CD14-positive monocyte (primary cell): Measurements from ENCODE around the gene ARHGEF40. TPM values are rescaled to one million over a fixed set of nuclear protein-coding genes. Genes with fewer than 3 reads are reported as not detected.

ENCODE experiments used
- DNase-seq, 3 donors: peaks; one replicate each; pipeline ENCODE4 v3.0.0-alpha.2; 2011 to 2022
- H2AFZ ChIP-seq: 2 replicates; pipeline ENCODE4 v1.6.0; 2012; ENCODE audit warnings: mild to moderate bottlenecking, low read depth, low read length, inconsistent platforms; ENCODE audit not compliant: insufficient read depth, poor library complexity, severe bottlenecking
- H3K27ac ChIP-seq, 2 donors: 1 replicate in 1 of 2; 2 replicates in 1 of 2; pipeline ENCODE4 v1.5.1; 2012 to 2013; ENCODE audit warnings: low read length in 2 of 2, control low read depth in 1 of 2, inconsistent platforms in 1 of 2, low read depth in 1 of 2, mild to moderate bottlenecking in 1 of 2
- H3K27me3 ChIP-seq, 2 donors: one replicate each; pipeline versions ENCODE4 v1.6.0 to v1.6.1; 2011 to 2013; ENCODE audit warnings: low read length in 2 of 2; ENCODE audit not compliant: control insufficient read depth in 2 of 2, insufficient read depth in 2 of 2
- H3K36me3 ChIP-seq, 2 donors: replicated peaks in 1 of 2; 1 replicate in 1 of 2; 2 replicates in 1 of 2; pipeline versions ENCODE4 v1.5.1 to v1.6.1; 2012 to 2013; ENCODE audit warnings: low read length in 2 of 2, control low read depth in 1 of 2, inconsistent platforms in 1 of 2, mild to moderate bottlenecking in 1 of 2; ENCODE audit not compliant: insufficient read depth in 2 of 2, control insufficient read depth in 1 of 2
- H3K4me1 ChIP-seq, 2 donors: 1 replicate in 1 of 2; 2 replicates in 1 of 2; pipeline versions ENCODE4 v1.5.1 to v1.6.1; 2012 to 2013; ENCODE audit warnings: low read length in 2 of 2, control low read depth in 1 of 2, inconsistent platforms in 1 of 2, mild to moderate bottlenecking in 1 of 2, moderate library complexity in 1 of 2; ENCODE audit not compliant: insufficient read depth in 2 of 2, control insufficient read depth in 1 of 2
- H3K4me2 ChIP-seq: replicated peaks from 2 replicates; pipeline ENCODE3; 2012; ENCODE audit warnings: low read length, moderate library complexity, mild to moderate bottlenecking; ENCODE audit not compliant: poor library complexity, severe bottlenecking; ENCODE audit errors: extremely low read depth
- H3K4me3 ChIP-seq, 3 experiments: fragments of 200-600 bp in 1 of 3; sonication (generic) in 1 of 3; replicated peaks in 1 of 3; 1 replicate in 2 of 3; 2 replicates in 1 of 3; pipeline ENCODE4 v1.5.1; 2011 to 2013; ENCODE audit warnings: low read length in 3 of 3, mild to moderate bottlenecking in 3 of 3, control low read depth in 2 of 3, low read depth in 2 of 3, inconsistent platforms in 1 of 3, moderate library complexity in 1 of 3
- H3K79me2 ChIP-seq: 2 replicates; pipeline ENCODE4 v1.6.0; 2012; ENCODE audit warnings: mild to moderate bottlenecking, control low read depth, inconsistent platforms, low read length, moderate library complexity; ENCODE audit not compliant: insufficient read depth
- H3K9ac ChIP-seq: 2 replicates; pipeline ENCODE4 v1.6.0; 2017; ENCODE audit warnings: low read length, mild to moderate bottlenecking; ENCODE audit not compliant: insufficient read depth, poor library complexity, severe bottlenecking
- H3K9me3 ChIP-seq, 2 donors: replicated peaks in 1 of 2; 1 replicate in 1 of 2; 2 replicates in 1 of 2; pipeline versions ENCODE4 v1.5.1 to v1.6.1; 2012 to 2013; ENCODE audit warnings: low read length in 2 of 2, control low read depth in 1 of 2; ENCODE audit not compliant: control insufficient read depth in 1 of 2, insufficient read depth in 1 of 2
- H4K20me1 ChIP-seq: 2 replicates; pipeline ENCODE4 v1.6.0; 2012; ENCODE audit warnings: mild to moderate bottlenecking, low read length, control low read depth, moderate library complexity; ENCODE audit not compliant: insufficient read depth
- H3K27ac Mint-ChIP-seq, 7 donors: one replicate each; pipeline ENCODE4 v1.8.0; 2020; ENCODE audit warnings: mild to moderate bottlenecking in 7 of 7, mixed read lengths in 7 of 7, moderate library complexity in 6 of 7, inconsistent platforms in 2 of 7
- H3K27me3 Mint-ChIP-seq, 3 donors: one replicate each; pipeline ENCODE4 v1.8.0; 2021 to 2022; ENCODE audit warnings: low read depth in 3 of 3, mild to moderate bottlenecking in 3 of 3, mixed read lengths in 3 of 3, moderate library complexity in 3 of 3, inconsistent platforms in 1 of 3
- H3K36me3 Mint-ChIP-seq, 2 donors: one replicate each; pipeline ENCODE4 v1.8.0; 2020; ENCODE audit warnings: mixed read lengths in 2 of 2, inconsistent platforms in 1 of 2, mild to moderate bottlenecking in 1 of 2
- H3K4me1 Mint-ChIP-seq: one replicate; pipeline ENCODE4 v1.8.0; 2020; ENCODE audit warnings: mild to moderate bottlenecking, mixed read lengths
- H3K4me3 Mint-ChIP-seq, 2 donors: one replicate each; pipeline ENCODE4 v1.8.0; 2020; ENCODE audit warnings: mild to moderate bottlenecking in 2 of 2, mixed read lengths in 2 of 2, moderate library complexity in 1 of 2
- H3K9me3 Mint-ChIP-seq, 7 donors: one replicate each; pipeline ENCODE4 v1.8.0; 2020 to 2022; ENCODE audit warnings: mixed read lengths in 7 of 7, mild to moderate bottlenecking in 6 of 7, moderate library complexity in 6 of 7, inconsistent platforms in 2 of 7
- WGBS: methylation state at CpG from one replicate; pipeline ENCODE4 v1.1.5; 2013; ENCODE audit warnings: missing lambda C conversion rate; ENCODE audit not compliant: insufficient coverage; 5-methylcytosine and 5-hydroxymethylcytosine counted together
- intact Hi-C, 2 donors: fragments of 100-400 bp; cut with micrococcal nuclease; formaldehyde crosslinking; loops; one replicate each; pipeline versions ENCODE4 v1.15.0 to v1.15.1; 2023
- polyA plus RNA-seq, 3 donors: library from polyadenylated mRNA; depleted of rRNA in 1 of 3; unstranded in 2 of 3; stranded (reverse) in 1 of 3; fragments of 300-500 nt in 2 of 3; fragments of >200 nt in 1 of 3; fragmentation: Illumina TruSeq in 2 of 3; gene quantifications; 1 replicate in 2 of 3; 2 replicates in 1 of 3; pipeline ENCODE4 v1.2.3, GENCODE V29; 2012 to 2021
- TF ChIP-seq, protein P1 (sequence below): fragments of 200-600 bp; IDR thresholded peaks from one replicate; pipeline ENCODE4 v1.8.0; 2022; ENCODE audit warnings: antibody characterized with exemption, mild to moderate bottlenecking

Gene ARHGEF40
- polyA plus RNA-seq, 3 donors: 12.1 to 114 (median 15.3) TPM

DNA sequence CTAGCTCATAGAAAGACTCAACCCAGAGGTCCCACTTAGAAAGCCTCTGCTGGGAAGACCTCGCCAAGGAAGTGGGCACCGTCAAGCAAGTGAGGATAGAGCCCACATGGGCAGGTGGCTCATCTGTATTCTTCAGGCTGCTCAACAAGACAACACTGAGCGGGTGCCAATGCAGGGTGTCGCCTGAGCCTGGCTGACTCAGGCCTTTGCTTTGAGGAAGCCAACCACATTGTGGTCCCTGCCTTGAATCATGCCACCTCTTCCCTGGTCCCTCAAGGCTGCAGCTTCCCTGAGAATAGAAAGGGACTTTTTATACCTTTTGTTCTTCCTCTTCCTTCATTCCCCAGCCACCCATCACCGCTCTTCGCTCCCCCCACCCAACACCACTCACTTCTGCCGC is 33.4 kb upstream of the ARHGEF40 start:
- Histone ChIP-seq H3K9me3 (no peaks in the 10 kb centered on the region), H3K27ac (no peak overlapping the region), H3K4me3 (no peak overlapping the region), H3K79me2 (no peaks in the 10 kb centered on the region), H2AFZ (no peak overlapping the region), H3K4me2 (no peak overlapping the region), H3K9ac (no peak overlapping the region), H3K27me3 (no peaks in the 10 kb centered on the region), H3K36me3 (no peaks in the 10 kb centered on the region), H3K4me1 (peaks cover 0 to 15% of the 10 kb centered on the region in 2 donors), H4K20me1 (no peaks in the 10 kb centered on the region)
- peaks cover 0 to 7% (median 5%) of the 10 kb centered on the region in 3 donors for H3K27me3 Mint-ChIP-seq
- H3K4me3 Mint-ChIP-seq: no peak overlapping the region
- peak in 1 of 3 donors; percentile 54 for DNase-seq
- peaks cover 23% of the 10 kb centered on the region for H3K4me1 Mint-ChIP-seq
- TF ChIP-seq, protein P1, sequence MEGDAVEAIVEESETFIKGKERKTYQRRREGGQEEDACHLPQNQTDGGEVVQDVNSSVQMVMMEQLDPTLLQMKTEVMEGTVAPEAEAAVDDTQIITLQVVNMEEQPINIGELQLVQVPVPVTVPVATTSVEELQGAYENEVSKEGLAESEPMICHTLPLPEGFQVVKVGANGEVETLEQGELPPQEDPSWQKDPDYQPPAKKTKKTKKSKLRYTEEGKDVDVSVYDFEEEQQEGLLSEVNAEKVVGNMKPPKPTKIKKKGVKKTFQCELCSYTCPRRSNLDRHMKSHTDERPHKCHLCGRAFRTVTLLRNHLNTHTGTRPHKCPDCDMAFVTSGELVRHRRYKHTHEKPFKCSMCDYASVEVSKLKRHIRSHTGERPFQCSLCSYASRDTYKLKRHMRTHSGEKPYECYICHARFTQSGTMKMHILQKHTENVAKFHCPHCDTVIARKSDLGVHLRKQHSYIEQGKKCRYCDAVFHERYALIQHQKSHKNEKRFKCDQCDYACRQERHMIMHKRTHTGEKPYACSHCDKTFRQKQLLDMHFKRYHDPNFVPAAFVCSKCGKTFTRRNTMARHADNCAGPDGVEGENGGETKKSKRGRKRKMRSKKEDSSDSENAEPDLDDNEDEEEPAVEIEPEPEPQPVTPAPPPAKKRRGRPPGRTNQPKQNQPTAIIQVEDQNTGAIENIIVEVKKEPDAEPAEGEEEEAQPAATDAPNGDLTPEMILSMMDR: no peak
- peaks cover 0 to 2% (median 0%) of the 10 kb centered on the region in 7 donors for H3K9me3 Mint-ChIP-seq
- no peak overlapping the region for H3K27ac Mint-ChIP-seq
- intact Hi-C loops: no loop called here
- 81% methylated on average over 4 of the region's 7 CpGs for WGBS
- no peaks in the 10 kb centered on the region for H3K36me3 Mint-ChIP-seq

DNA sequence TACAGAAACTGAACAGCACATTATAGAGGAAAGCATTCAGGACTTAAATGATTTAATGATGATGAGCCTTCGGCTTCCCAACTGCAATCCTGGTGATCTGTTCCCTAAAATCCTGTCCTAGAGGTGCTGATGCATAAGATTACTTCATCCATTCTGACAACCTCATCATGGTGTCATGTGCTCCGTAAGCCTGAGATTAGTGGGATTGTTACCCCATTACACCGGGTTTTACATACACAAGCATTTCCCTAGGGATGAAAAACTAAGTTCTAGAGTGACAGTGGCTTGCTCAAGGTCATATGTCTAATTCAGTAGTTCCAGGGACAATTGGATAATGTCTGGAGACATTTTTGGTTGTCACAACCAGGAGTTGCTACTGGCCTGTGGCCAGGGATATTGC is 32.9 kb upstream of the ARHGEF40 start:
- Histone ChIP-seq H3K4me2 (no peak overlapping the region), H3K36me3 (no peaks in the 10 kb centered on the region), H3K27me3 (no peaks in the 10 kb centered on the region), H2AFZ (no peak overlapping the region), H3K79me2 (no peaks in the 10 kb centered on the region), H3K4me1 (peaks cover 0 to 13% of the 10 kb centered on the region in 2 donors), H3K9me3 (no peaks in the 10 kb centered on the region), H3K4me3 (no peak overlapping the region), H3K9ac (no peak overlapping the region), H3K27ac (no peak overlapping the region), H4K20me1 (no peaks in the 10 kb centered on the region)
- Mint-ChIP-seq H3K4me3 (no peak overlapping the region), H3K4me1 (peaks cover 19% of the 10 kb centered on the region), H3K27ac (no peak overlapping the region), H3K36me3 (no peaks in the 10 kb centered on the region), H3K27me3 (peaks cover 0 to 7% (median 4%) of the 10 kb centered on the region in 3 donors), H3K9me3 (peaks cover 0 to 2% (median 0%) of the 10 kb centered on the region in 7 donors)
- no peak for DNase-seq
- intact Hi-C loops: no loop called here
- no CpG with 5 or more reads among the region's 3 CpGs for WGBS
- TF ChIP-seq, protein P1: no peak
